HepG2 (cell line): ENCODE data around the gene PFDN1. TPM values are rescaled to one million over a fixed set of nuclear protein-coding genes. Genes with fewer than 3 reads are reported as not detected.

Source experiments
- CHD4 ChIP-seq: fragments of 200-600 bp; sonication (generic); IDR thresholded peaks from 2 replicates; pipeline ENCODE4 v1.7.0; 2017; ENCODE audit warnings: mild to moderate bottlenecking, low read length, borderline replicate concordance
- GZF1 ChIP-seq: sonication (generic); formaldehyde crosslinking; IDR thresholded peaks from 2 replicates; pipeline ENCODE4 v1.5.1; 2020; ENCODE audit warnings: mild to moderate bottlenecking, missing genetic modification reagents
- HDAC2 ChIP-seq: sonication (generic); formaldehyde crosslinking; IDR thresholded peaks from 2 replicates; pipeline ENCODE4 v1.4.0; 2020; ENCODE audit warnings: missing genetic modification reagents
- HNRNPUL1 ChIP-seq: fragments of 200-400 bp; formaldehyde crosslinking; IDR thresholded peaks from 2 replicates; pipeline ENCODE4 v1.6.1; 2017; ENCODE audit warnings: low read depth, mild to moderate bottlenecking, low read length, moderate library complexity
- IRX3 ChIP-seq: sonication (generic); formaldehyde crosslinking; IDR thresholded peaks from 2 replicates; pipeline ENCODE4 v1.8.1; 2023; ENCODE audit warnings: mild to moderate bottlenecking, low read depth, missing genetic modification reagents, borderline replicate concordance
- KDM6A ChIP-seq: IDR thresholded peaks from 2 replicates; pipeline ENCODE4 v1.6.1; 2016; ENCODE audit warnings: low read depth
- KLF16 ChIP-seq, 2 experiments: sonication (generic) in 1 of 2; formaldehyde crosslinking in 1 of 2; IDR thresholded peaks; 2 replicates each; pipeline versions ENCODE4 v1.6.1 to v1.8.0; 2016 to 2023; ENCODE audit warnings: missing genetic modification reagents in 2 of 2, missing compliant biosample characterization in 1 of 2
- MED13 ChIP-seq: sonication (generic); formaldehyde crosslinking; IDR thresholded peaks from 2 replicates; pipeline ENCODE4 v1.5.0; 2020; ENCODE audit warnings: missing genetic modification reagents
- NAIF1 ChIP-seq: sonication (generic); formaldehyde crosslinking; IDR thresholded peaks from 2 replicates; pipeline ENCODE4 v1.5.0; 2020; ENCODE audit warnings: mild to moderate bottlenecking, missing genetic modification reagents, borderline replicate concordance
- NCOR1 ChIP-seq: fragments of 200-600 bp; sonication (generic); IDR thresholded peaks from 2 replicates; pipeline ENCODE4 v1.7.0; 2017; ENCODE audit warnings: antibody characterized with exemption, low read length, borderline replicate concordance
- TEAD3 ChIP-seq: optimal IDR thresholded peaks from 2 replicates; pipeline ENCODE3; 2016; ENCODE audit warnings: borderline replicate concordance
- ZFP91 ChIP-seq: sonication (generic); formaldehyde crosslinking; IDR thresholded peaks from 2 replicates; pipeline ENCODE4 v1.9.0; 2022; ENCODE audit warnings: missing genetic modification reagents, mild to moderate bottlenecking, borderline replicate concordance
- ZNF224 ChIP-seq: sonication (generic); formaldehyde crosslinking; IDR thresholded peaks from 2 replicates; pipeline ENCODE4 v1.5.0; 2020; ENCODE audit warnings: mild to moderate bottlenecking, missing genetic modification reagents
- ZNF317 ChIP-seq: sonication (generic); formaldehyde crosslinking; IDR thresholded peaks from 2 replicates; pipeline ENCODE4 v1.5.0; 2020; ENCODE audit warnings: mild to moderate bottlenecking, missing genetic modification reagents
- ZNF337 ChIP-seq: sonication (generic); formaldehyde crosslinking; IDR thresholded peaks from 2 replicates; pipeline ENCODE4 v1.5.1; 2020; ENCODE audit warnings: missing genetic modification reagents, low read depth, mild to moderate bottlenecking, borderline replicate concordance
- ZNF33A ChIP-seq: sonication (generic); formaldehyde crosslinking; IDR thresholded peaks from 2 replicates; pipeline ENCODE4 v1.5.1; 2020; ENCODE audit warnings: missing genetic modification reagents, mild to moderate bottlenecking, moderate library complexity, borderline replicate concordance
- ZNF496 ChIP-seq: sonication (generic); formaldehyde crosslinking; IDR thresholded peaks from 2 replicates; pipeline ENCODE4 v1.8.1; 2023; ENCODE audit warnings: mild to moderate bottlenecking, moderate library complexity, missing genetic modification reagents; ENCODE audit not compliant: insufficient replicate concordance
- polyA plus RNA-seq, 8 experiments: library from polyadenylated mRNA; depleted of rRNA in 3 of 8; stranded (reverse) in 7 of 8; unstranded in 1 of 8; fragments of >200 nt; fragmentation: Illumina TruSeq in 4 of 8; extraction: Trizol in 4 of 8; gene quantifications; 2 replicates each; pipeline versions ENCODE4 v1.2.1 to v1.2.3, GENCODE V29; 2011 to 2016; ENCODE audit warnings: low read depth in 4 of 8, missing spikeins in 1 of 8, mixed read lengths in 1 of 8; ENCODE audit not compliant: insufficient read depth in 1 of 8
- total RNA-seq, 5 experiments: library from RNA; depleted of rRNA; stranded (reverse); fragments of >200 nt; fragmentation: Illumina TruSeq; extraction: Trizol; gene quantifications; 2 replicates each; pipeline ENCODE4 v1.2.3, GENCODE V29; 2016; ENCODE audit warnings: low read depth in 1 of 5
- TF ChIP-seq, protein P1 (sequence below): IDR thresholded peaks from 2 replicates; pipeline ENCODE4 v1.4.0; 2020; ENCODE audit warnings: mild to moderate bottlenecking, missing genetic modification reagents
- TF ChIP-seq, protein P2 (sequence below): sonication (generic); formaldehyde crosslinking; IDR thresholded peaks from 2 replicates; pipeline ENCODE4 v1.4.0; 2020; ENCODE audit warnings: missing genetic modification reagents, borderline replicate concordance

PFDN1 gene
- total and polyA plus RNA-seq, 2 of the 13 experiments (the other 11 are each of a cell fraction or from before 2014, with no cell fraction given), result 67.2 to 70.8 TPM

- no peak for TF ChIP-seq KLF16 (CRISPR knock-in tag; IDR thresholded peaks at IDR 0.05)
- TF ChIP-seq IRX3, result no peak
- TF ChIP-seq KDM6A (CRISPR knock-in tag), result no peak
- TF ChIP-seq ZNF317, result no peak
- TF ChIP-seq NCOR1, result no peak
- no peak for TF ChIP-seq CHD4
- no peak for TF ChIP-seq ZNF496 (CRISPR knock-in tag)
- TF ChIP-seq, protein P1, sequence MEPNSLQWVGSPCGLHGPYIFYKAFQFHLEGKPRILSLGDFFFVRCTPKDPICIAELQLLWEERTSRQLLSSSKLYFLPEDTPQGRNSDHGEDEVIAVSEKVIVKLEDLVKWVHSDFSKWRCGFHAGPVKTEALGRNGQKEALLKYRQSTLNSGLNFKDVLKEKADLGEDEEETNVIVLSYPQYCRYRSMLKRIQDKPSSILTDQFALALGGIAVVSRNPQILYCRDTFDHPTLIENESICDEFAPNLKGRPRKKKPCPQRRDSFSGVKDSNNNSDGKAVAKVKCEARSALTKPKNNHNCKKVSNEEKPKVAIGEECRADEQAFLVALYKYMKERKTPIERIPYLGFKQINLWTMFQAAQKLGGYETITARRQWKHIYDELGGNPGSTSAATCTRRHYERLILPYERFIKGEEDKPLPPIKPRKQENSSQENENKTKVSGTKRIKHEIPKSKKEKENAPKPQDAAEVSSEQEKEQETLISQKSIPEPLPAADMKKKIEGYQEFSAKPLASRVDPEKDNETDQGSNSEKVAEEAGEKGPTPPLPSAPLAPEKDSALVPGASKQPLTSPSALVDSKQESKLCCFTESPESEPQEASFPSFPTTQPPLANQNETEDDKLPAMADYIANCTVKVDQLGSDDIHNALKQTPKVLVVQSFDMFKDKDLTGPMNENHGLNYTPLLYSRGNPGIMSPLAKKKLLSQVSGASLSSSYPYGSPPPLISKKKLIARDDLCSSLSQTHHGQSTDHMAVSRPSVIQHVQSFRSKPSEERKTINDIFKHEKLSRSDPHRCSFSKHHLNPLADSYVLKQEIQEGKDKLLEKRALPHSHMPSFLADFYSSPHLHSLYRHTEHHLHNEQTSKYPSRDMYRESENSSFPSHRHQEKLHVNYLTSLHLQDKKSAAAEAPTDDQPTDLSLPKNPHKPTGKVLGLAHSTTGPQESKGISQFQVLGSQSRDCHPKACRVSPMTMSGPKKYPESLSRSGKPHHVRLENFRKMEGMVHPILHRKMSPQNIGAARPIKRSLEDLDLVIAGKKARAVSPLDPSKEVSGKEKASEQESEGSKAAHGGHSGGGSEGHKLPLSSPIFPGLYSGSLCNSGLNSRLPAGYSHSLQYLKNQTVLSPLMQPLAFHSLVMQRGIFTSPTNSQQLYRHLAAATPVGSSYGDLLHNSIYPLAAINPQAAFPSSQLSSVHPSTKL (CRISPR knock-in tag), result no peak
- TF ChIP-seq ZNF33A (CRISPR knock-in tag), result no peak
- no peak for TF ChIP-seq ZNF224 (CRISPR knock-in tag)
- no peak for TF ChIP-seq NAIF1 (CRISPR knock-in tag)
- TF ChIP-seq, protein P2, sequence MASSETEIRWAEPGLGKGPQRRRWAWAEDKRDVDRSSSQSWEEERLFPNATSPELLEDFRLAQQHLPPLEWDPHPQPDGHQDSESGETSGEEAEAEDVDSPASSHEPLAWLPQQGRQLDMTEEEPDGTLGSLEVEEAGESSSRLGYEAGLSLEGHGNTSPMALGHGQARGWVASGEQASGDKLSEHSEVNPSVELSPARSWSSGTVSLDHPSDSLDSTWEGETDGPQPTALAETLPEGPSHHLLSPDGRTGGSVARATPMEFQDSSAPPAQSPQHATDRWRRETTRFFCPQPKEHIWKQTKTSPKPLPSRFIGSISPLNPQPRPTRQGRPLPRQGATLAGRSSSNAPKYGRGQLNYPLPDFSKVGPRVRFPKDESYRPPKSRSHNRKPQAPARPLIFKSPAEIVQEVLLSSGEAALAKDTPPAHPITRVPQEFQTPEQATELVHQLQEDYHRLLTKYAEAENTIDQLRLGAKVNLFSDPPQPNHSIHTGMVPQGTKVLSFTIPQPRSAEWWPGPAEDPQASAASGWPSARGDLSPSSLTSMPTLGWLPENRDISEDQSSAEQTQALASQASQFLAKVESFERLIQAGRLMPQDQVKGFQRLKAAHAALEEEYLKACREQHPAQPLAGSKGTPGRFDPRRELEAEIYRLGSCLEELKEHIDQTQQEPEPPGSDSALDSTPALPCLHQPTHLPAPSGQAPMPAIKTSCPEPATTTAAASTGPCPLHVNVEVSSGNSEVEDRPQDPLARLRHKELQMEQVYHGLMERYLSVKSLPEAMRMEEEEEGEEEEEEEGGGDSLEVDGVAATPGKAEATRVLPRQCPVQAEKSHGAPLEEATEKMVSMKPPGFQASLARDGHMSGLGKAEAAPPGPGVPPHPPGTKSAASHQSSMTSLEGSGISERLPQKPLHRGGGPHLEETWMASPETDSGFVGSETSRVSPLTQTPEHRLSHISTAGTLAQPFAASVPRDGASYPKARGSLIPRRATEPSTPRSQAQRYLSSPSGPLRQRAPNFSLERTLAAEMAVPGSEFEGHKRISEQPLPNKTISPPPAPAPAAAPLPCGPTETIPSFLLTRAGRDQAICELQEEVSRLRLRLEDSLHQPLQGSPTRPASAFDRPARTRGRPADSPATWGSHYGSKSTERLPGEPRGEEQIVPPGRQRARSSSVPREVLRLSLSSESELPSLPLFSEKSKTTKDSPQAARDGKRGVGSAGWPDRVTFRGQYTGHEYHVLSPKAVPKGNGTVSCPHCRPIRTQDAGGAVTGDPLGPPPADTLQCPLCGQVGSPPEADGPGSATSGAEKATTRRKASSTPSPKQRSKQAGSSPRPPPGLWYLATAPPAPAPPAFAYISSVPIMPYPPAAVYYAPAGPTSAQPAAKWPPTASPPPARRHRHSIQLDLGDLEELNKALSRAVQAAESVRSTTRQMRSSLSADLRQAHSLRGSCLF (CRISPR knock-in tag), result no peak
- TF ChIP-seq ZFP91 (CRISPR knock-in tag), result peak; percentile 23; the same call in 1 of the 2 replicates
- TF ChIP-seq HNRNPUL1, result no peak
- no peak for TF ChIP-seq ZNF337 (CRISPR knock-in tag)
- TF ChIP-seq TEAD3, result no peak
- TF ChIP-seq GZF1, result no peak
- no peak for TF ChIP-seq HDAC2
- TF ChIP-seq MED13 (CRISPR knock-in tag), result 0 out of 2 replicates have a peak, but pooled peaks have one; percentile 11
These were observed 43.7 kb upstream of the PFDN1 start, which contains the start of gene HBEGF (continued) for GRCh38 chr5:140346348-140347221.
